SK-N-SH treated with all-trans-retinoic acid at 6 μM for 48 hours (cell line): Measurements from ENCODE around the gene RASIP1.

Experiments
- ATAC-seq: fragments of 200-7000 bp; cut with Tn5 transposase; 3 replicates; pipeline ENCODE4 v1.9.1; 2020; ENCODE audit warnings: mild to moderate bottlenecking, moderate library complexity
- ARNTL ChIP-seq: fragments of 450-650 bp; formaldehyde crosslinking; IDR thresholded peaks from 2 replicates; pipeline ENCODE4 v1.5.0; 2020; ENCODE audit warnings: low read depth, mild to moderate bottlenecking, moderate library complexity, borderline replicate concordance
- BACH2 ChIP-seq: fragments of 250-450 bp; sonication (Bioruptor Pico); IDR thresholded peaks from 2 replicates; pipeline ENCODE4 v1.9.0; 2021; ENCODE audit warnings: mild to moderate bottlenecking, borderline replicate concordance
- CREB5 ChIP-seq: fragments of 250-450 bp; sonication (Bioruptor Pico); IDR thresholded peaks from 2 replicates; pipeline ENCODE4 v1.5.1; 2020; ENCODE audit warnings: low read depth, mild to moderate bottlenecking, moderate library complexity
- CSRNP3 ChIP-seq: fragments of 250-450 bp; sonication (Bioruptor Pico); IDR thresholded peaks from 2 replicates; pipeline ENCODE4 v1.5.1; 2021; ENCODE audit warnings: mild to moderate bottlenecking, moderate library complexity
- GLIS3 ChIP-seq: fragments of 250-450 bp; sonication (Bioruptor Pico); IDR thresholded peaks from 2 replicates; pipeline ENCODE4 v1.5.0; 2020; ENCODE audit warnings: mild to moderate bottlenecking, moderate library complexity
- OSR1 ChIP-seq: fragments of 250-450 bp; sonication (Bioruptor Pico); IDR thresholded peaks from 2 replicates; pipeline ENCODE4 v1.8.0; 2022; ENCODE audit warnings: moderate library complexity, mild to moderate bottlenecking, inconsistent platforms
- PATZ1 ChIP-seq: fragments of 250-450 bp; sonication (Bioruptor Pico); IDR thresholded peaks from 2 replicates; pipeline ENCODE4 v1.8.0; 2020; ENCODE audit warnings: mild to moderate bottlenecking, moderate library complexity, borderline replicate concordance
- PPARA ChIP-seq: fragments of 250-450 bp; sonication (Bioruptor Pico); IDR thresholded peaks from 2 replicates; pipeline ENCODE4 v1.5.0; 2020; ENCODE audit warnings: mild to moderate bottlenecking, borderline replicate concordance
- RARB ChIP-seq: fragments of 250-450 bp; sonication (Bioruptor Pico); IDR thresholded peaks from 2 replicates; pipeline ENCODE4 v1.8.0; 2021; ENCODE audit warnings: mild to moderate bottlenecking, moderate library complexity
- SNAI2 ChIP-seq: fragments of 250-450 bp; sonication (Bioruptor Pico); IDR thresholded peaks from 2 replicates; pipeline ENCODE4 v1.5.0; 2020; ENCODE audit warnings: mild to moderate bottlenecking, moderate library complexity
- TCF4 ChIP-seq: fragments of 250-450 bp; sonication (Bioruptor Pico); IDR thresholded peaks from 2 replicates; pipeline ENCODE4 v1.8.0; 2021; ENCODE audit warnings: mild to moderate bottlenecking, moderate library complexity, borderline replicate concordance
- TOX ChIP-seq: fragments of 250-450 bp; sonication (Bioruptor Pico); IDR thresholded peaks from 2 replicates; pipeline ENCODE4 v1.8.0; 2021; ENCODE audit warnings: mild to moderate bottlenecking, moderate library complexity, borderline replicate concordance
- ZFP30 ChIP-seq: fragments of 450-650 bp; formaldehyde crosslinking; IDR thresholded peaks from 2 replicates; pipeline ENCODE4 v1.5.0; 2022; ENCODE audit warnings: mild to moderate bottlenecking, moderate library complexity
- ZNF70 ChIP-seq: fragments of 450-650 bp; formaldehyde crosslinking; IDR thresholded peaks from 2 replicates; pipeline ENCODE4 v1.5.0; 2020; ENCODE audit warnings: mild to moderate bottlenecking, moderate library complexity
- ZNF8 ChIP-seq: fragments of 450-650 bp; formaldehyde crosslinking; IDR thresholded peaks from 2 replicates; pipeline ENCODE4 v1.5.0; 2020; ENCODE audit warnings: mild to moderate bottlenecking, moderate library complexity

RASIP1 gene

GRCh38 chr19:48755084-48755641 is 14.8 kb upstream of the RASIP1 start, which contains the start of gene FGF21:
TSS of gene FGF21 (plus strand) at chr19:48755524. CDS start at chr19:48756237, 713 bp downstream.
- TF ChIP-seq ARNTL (CRISPR knock-in tag) (no peak), ZNF8 (no peak), TOX (CRISPR knock-in tag) (no peak), CSRNP3 (CRISPR knock-in tag) (no peak), SNAI2 (CRISPR knock-in tag) (no peak), ZFP30 (CRISPR knock-in tag) (no peak), TCF4 (no peak), CREB5 (CRISPR knock-in tag) (no peak), OSR1 (CRISPR knock-in tag) (no peak)
- no peak for ATAC-seq

GRCh38 chr19:48752496-48753365 is 12.3 kb upstream of the RASIP1 start, which contains the start of gene FUT1:
TSS of gene FUT1 (minus strand) at chr19:48752641. CDS start at chr19:48751281, 1,360 bp downstream.
- no peak for TF ChIP-seq PPARA (CRISPR knock-in tag)
- no peak for TF ChIP-seq ZNF70 (CRISPR knock-in tag)

GRCh38 chr19:48751845-48752495 is 11.6 kb upstream of the RASIP1 start:
- no peak for ATAC-seq
- no peak for TF ChIP-seq OSR1 (CRISPR knock-in tag)
- no peak for TF ChIP-seq ZFP30 (CRISPR knock-in tag)
- TF ChIP-seq CSRNP3 (CRISPR knock-in tag) = no peak
- TF ChIP-seq PPARA (CRISPR knock-in tag) = no peak
- TF ChIP-seq ZNF8 = no peak
- no peak for TF ChIP-seq BACH2 (CRISPR knock-in tag)
- no peak for TF ChIP-seq TCF4

More at GRCh38 chr19:48752496-48753365, 12.3 kb upstream of the RASIP1 start, which contains the start of gene FUT1:
- peak; percentile 82 for ATAC-seq

- no peak for ATAC-seq
- TF ChIP-seq PATZ1 (CRISPR knock-in tag) = no peak
- TF ChIP-seq RARB = no peak
Observed at GRCh38 chr19:48750771-48751504, 10.5 kb upstream of the RASIP1 start.

- TF ChIP-seq PPARA (CRISPR knock-in tag) (no peak), GLIS3 (CRISPR knock-in tag) (no peak), TCF4 (no peak)
- no peak for ATAC-seq
Observed at GRCh38 chr19:48750351-48750750, 9.9 kb upstream of the RASIP1 start.
